Activated CD8-positive, alpha-beta memory T cell treated with anti-CD3 and anti-CD28 coated beads, Interleukin-2, amount 50 U/mL, for 1 hour (primary cell): ENCODE data around the gene NDUFAB1.
A peak's percentile ranks its signal among the peaks of the same experiment; 100 is the strongest.
"Not testable (repeated sequence)": the region's sequence is repeated elsewhere in the genome, so short reads cannot be mapped to it uniquely, and the experiment has no call there.

Experiments
- DNase-seq: peaks from one replicate; pipeline ENCODE4 v3.0.0-alpha.2; 2020; ENCODE audit errors: extremely low read depth

The NDUFAB1 gene

DNA sequence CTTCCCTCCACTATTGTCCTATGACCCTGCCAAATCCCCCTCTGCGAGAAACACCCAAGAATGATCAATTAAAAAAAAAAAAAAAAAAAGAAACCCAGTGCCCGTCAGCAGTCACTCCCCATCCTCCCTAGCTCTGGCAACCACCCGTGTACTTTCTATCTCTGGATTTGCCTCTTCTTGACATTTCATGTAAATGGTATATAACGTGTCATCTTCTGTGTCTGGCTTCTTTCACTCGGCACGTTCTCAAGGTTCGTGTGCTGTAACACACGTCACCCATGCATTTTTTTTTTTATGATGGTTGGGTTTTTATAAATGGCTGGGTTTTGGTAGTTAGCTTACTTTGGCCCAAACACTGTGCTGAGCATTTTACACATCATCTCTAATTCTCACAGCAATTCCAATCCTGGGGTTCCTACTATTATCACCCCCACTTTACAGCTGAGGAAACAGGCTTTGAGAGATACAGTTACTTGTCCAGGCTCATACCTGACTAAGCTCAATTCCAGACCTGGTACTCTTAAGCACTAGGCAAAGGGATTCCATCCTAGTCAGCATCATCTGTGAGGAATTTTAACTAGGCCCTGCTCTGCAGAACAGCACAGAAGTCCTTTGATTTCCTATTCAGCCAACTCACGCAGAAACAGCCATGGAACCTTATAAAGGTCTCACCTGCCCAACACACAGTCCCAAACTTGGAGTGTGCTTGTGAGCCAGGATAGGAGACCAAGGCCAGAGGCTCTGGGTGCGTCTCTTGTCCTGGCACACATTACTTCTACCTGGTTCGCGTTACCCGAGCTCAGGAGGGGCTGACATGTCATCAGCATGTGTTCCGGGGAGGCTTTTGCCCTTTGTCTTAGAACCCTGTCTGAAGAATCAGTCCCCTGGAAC lies 11.7 kb downstream of the NDUFAB1 start:
- DNase-seq: no peak

DNA sequence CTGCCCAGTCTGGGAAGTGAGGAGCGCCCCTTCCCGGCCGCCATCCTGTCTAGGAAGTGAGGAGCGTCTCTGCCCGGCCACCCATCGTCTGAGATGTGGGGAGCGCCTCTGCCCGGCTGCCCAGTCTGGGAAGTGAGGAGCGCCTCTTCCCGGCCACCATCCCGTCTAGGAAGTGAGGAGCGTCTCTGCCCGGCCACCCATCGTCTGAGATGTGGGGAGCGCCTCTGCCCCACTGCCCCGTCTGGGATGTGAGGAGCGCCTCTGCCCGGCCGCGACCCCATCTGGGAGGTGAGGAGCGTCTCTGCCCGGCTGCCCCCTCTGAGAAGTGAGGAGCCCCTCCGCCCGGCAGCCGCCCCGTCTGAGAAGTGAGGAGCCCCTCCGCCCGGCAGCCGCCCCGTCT lies 12.8 kb downstream of the NDUFAB1 start:
- not testable (repeated sequence) for DNase-seq

DNA sequence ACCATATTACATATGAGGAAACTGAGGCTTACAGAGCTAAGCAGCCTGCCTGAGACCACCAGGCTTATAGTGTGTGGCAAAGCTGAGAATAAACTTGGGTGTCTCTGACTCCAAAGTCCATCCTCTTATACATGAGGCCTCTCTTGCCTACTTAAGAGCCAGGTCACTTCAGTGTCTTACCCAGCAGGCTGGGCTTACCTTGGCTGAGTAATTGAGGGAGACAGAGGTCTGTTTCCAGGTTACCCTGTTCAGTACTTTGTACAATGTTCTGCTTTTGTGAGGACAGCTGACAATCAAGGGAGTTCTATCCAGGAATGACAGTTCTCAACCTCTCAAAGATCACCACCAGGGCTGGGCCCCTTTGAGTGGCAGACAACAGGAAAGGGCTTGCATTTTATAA lies 14.4 kb downstream of the NDUFAB1 start:
- DNase-seq: no peak

DNA sequence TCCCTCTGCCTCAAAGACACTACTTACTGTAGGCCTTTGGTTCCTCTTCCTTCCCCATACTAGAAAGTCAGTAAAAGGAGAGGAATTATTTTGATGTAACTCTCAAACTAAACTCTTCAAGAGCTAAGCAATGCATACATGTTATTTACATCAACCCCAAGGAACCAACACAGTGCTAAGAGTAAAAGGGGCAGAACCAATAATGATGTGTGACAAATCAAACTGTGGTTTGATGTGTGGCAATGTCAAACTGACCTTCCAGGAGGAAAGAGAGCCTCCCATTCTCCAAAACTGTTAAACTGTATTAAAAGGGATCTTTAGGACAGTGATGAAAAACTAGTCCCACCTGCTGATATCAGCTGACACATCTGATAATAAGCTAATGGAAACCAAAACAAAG lies 15.7 kb downstream of the NDUFAB1 start:
- no peak for DNase-seq

DNA sequence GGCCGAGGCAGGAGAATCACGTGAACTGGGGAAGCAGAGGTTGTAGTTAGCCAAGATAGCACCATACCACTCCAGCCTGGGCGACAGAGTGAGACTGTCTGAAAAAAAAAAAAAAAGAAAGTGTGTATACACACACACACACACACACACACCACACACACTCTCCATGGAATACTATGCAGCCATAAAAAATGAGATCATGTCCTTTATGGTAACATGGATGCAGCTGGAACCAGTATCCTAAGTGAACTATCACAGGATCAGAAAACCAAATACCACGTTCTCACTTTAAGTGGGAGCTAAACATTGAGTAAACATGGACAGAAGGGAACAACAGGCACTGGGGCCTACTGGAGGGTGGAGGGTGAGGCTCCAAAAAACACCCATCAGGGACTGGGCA lies 16.7 kb downstream of the NDUFAB1 start:
- DNase-seq: no peak

DNA sequence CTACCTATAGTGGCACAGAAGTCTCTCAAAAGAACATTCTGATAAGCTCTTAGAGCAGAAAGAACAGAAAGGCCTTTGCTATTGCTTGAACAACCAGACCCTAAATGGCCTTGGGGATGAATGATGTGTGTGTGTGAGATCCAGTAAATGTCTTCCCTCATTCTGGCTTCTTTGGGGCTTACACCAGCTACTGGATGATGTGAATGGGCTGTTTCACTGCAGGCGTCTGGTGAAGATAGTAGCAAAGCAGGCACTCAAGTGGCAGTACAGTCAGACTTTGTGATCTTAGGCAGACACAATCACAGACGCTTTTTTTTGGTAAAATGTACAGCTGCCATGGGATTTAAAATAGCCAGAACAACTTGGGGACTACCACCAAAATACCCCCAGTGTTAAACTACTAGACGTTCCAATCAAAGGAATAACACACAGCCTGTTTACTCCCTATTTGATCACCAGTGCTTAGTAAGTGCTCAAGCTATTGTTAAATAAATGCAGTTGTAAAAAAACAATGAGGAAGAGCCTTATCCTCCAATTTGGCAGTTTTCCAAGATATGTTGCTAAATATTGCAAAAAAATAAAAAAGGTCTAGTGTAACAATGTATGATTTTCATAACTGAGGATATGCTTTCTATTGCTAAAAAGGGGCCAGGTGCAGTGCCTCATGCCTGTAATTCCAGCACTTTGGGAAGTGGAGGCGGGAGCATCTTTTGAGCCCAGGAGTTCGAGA lies 17.9 kb downstream of the NDUFAB1 start:
- no peak for DNase-seq

DNA sequence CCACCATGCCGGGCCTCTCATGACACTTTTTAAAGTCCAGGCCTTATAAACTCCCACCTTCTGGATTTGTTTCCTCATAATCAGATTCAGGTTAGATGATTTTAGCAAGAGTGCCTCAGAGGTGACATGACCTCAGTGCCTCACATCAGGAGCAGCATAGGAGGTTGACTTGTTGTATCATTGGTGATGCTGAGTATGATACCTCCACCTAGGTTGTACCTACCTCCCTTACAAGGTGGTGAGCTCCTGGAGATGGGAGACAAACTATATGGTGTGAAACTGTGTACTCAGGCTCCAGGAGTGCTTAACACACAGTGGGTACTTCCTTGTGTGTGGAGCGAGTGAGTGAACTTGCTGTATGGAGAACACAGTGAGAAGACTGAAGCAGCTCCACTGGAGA lies 18.6 kb downstream of the NDUFAB1 start:
- DNase-seq: no peak

DNA sequence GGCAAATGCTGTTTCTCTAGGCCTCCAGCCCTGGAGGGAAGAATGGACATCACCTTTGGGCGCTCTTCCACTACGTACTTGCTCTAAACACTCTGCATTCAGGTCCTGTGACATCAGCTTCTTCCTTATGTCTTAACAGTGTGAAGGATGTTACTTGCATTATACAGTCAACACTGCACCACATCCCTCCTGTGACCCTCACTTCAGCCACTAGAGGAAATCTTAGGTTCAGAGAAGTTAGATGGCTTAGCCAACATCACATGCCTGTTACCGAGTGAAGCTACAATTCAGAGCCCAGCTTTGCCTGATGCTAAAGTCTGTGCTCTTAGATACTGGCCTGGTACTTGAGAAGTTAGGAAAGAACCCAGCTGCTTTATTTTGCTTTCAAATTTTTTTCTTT lies 20.3 kb downstream of the NDUFAB1 start:
- DNase-seq: no peak

DNA sequence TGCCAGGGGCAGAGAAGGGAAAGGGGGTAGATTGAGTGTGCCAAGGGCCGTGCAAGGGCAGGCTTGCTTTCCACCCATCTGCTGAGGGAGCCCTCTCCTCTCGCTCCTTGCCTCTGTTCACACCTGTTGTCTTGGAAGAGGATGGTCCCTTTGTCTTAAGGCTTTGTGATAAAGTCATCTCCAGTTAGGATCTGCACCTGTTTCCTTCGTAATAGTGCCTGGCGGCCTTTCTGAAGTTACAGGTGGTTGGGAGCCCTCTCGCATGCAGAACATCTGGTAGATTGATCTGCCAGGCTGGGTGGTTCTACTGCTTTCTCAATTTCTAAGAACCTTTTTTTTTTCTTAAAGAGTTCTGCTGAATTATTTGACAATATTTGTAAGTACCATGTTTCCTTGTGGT lies 22.3 kb downstream of the NDUFAB1 start:
- no peak for DNase-seq

DNA sequence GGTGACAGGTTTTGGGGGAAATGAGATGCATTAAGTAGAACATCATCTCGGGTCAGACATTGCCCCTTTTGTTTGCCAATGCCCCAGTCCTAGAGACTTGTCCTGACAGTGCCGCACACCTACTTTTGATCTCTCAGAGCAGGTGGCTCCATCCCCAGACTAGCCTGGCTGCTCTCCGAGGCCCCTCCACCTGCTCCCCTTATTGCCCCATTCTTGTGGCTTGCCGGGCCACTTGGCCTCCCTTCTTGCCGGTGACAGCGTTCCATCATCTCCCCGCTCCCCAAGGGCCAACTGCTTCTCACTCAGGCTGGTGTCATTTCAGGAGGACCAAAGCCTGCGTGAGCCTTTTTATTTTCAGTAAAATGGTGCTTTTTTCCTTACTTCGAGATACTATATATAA lies 23.7 kb downstream of the NDUFAB1 start:
- DNase-seq: no peak

DNA sequence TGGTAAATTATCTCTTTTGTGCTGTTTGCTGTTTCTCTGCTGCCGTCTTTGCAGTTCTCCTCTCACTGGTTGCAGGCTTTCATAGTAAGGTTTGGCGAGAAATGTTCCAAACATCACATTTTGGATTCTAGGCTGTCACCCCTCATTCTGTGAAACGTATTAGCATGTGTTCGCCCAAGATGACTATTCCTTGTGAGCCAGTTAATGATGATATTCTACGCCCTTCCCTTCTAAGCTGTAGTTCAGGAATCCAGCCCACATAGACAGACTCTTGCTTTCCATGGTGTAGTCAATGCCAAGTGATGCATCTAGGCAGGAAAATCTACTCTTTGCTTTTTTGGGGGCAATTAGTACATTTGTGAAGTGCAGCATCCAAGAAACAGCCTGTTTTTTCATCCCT lies 24.2 kb downstream of the NDUFAB1 start:
- no peak for DNase-seq

DNA sequence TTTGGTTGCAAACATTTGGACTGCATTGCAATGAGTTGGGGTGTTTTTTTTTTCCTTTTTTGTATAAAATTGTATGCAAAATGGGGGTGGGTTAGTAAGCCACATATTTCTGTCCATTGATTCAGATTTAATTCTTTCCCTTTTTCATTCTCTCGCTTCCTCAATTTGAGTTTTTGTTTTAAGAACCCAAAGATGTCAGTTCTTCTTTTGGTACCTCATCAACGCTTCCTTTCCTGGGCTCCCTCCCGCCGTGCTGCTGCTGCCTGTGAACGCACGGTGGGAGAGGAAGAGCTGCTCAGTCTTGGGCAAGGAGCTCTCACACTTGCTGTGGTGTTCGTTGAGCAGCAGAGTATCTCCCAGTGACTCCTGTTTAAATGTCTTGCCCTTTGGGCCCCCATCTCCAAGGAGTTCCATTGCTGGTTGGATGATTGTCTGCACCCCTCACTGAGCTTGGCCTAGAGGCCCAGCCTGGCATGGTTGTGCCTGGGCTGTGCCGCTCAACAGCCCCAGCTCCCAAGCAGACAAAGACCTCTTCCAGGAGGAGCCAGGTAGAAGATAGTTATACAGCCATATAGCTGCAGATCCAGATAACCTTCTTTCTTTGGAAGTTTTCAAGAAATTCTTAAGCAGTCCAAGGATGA lies 25.0 kb downstream of the NDUFAB1 start:
- no peak for DNase-seq

DNA sequence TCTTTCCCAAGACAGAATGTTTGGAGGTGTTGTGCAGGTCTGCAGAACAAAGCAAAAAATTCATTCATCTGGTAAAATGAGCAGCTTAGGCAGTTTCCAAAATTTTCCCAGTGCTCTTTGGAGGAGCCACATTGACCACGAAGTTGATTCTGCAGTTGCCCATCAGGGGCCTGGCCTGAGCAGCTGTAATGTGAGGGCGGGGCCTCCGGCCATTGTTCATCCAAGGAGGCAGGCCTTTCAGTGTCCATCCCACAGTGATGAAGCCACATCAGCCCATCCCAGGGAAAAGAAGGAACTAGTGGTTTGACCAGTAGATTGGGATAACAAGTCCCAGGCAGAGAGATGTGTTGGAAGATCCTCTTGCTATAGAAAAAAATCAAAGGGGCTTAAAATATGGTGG lies 28.5 kb downstream of the NDUFAB1 start:
- DNase-seq: no peak

DNA sequence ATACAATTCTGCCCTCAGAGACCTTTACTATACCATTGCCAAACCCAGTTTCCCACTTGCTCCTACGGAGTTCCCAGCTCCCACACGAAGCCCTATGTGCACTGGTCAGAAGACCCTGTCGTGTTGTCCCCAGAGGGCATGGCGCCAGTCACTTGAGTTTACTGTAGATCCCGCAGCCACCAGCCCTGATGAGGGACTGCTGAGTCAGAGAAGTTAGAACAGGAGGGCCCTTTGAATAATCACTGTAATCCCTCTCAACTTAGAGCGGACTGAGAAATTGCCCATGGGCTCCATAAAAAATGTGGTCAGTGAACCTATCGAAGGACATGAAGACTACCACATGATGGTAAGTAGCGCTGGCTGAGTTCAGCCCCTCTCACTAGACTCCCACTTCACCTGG lies 29.4 kb downstream of the NDUFAB1 start:
- DNase-seq: no peak

DNA sequence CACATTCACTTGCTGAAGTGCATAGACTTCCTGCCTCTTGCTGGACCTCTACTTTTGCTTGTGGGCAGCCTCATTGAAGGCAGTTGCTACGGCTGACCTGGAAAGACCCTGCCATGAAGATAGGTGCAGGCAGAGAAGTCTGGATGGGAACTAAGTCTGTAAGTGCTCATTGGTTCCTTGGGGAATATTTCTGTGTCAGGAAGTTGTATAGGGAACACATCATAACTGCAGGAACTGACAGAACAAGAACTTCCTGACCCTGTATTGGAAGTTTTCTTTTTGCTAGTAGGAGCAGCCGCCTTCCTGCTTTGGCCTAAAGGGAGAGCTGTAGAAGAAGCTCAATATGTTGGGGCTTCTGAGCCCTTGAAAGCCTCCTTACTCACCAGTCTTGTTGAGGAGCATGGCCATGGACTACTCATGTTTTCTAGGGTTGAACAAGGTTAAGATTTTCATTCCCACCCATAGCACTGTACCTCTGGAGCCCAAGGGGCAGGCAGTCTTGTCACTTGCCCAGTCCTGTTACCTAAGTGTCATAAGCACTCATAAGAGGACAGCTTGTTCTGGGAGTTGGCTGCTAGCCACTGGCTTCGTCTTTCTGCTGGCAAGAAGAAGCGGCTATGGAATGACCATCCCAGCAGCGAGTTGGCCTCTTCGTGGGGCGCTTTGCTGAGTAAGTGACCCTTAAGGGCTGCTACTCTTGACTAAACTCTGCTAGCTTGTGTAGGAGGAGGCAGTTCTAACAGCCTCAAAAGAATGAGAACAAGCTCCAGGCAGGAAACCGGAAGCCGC lies 31.3 kb downstream of the NDUFAB1 start:
- DNase-seq: no peak

DNA sequence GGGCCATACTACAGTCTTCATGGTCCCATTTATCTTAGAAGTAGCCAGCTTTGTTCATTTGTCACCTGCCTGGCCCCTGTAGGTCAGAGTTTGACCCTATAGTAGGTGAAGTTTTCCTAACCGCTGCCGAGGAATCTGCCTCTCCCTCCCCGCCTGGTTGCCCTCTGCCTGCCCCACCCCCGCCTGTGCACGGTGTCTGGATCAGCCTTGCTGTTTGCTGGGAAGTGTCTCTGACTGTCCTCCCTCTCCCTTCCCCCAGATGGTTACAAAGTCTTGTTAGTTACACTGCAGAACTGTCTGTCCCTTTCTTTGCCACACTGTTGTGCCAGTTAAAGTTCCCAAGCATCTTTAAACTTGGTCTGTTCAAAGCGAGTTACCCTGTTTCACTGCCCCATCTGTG lies 32.9 kb downstream of the NDUFAB1 start:
- no peak for DNase-seq

DNA sequence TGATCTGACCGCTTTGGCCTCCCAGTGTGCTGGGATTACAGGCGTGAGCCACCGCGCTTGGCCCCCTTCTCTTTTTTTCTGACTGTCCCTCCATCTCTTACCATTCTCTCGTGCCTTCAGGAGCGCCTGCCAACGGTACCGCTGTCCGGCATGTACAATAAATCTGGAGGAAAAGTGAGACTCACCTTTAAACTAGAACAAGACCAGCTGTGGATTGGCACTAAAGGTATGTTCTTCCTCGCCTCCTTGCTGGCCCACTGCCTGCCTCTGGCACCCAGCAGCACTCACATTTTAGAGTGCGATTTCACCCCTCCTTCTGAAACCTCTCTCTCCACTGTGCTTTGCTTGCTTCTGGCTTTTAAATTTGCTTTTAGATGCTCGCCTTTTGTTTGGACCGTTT lies 33.6 kb downstream of the NDUFAB1 start:
- no peak for DNase-seq

DNA sequence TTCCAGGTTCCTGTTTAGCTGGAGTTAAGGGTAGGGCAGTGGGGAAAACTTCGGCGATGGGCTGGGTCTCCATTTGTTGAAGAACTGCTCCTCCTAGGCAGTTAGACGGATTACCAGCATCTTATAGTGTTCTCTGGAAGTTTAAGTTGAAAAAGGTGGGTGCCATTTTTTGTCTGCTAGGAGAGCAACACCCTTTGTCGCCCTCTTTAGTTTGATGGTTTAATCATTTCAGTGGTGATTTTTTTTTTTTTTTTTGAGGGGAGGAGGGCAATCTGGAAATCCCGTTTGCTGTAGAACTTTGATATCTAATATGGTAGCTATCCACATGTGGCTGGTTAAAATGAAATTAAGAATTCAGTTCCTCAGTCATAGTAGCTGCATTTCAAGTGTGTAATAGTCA lies 34.5 kb downstream of the NDUFAB1 start:
- no peak for DNase-seq

DNA sequence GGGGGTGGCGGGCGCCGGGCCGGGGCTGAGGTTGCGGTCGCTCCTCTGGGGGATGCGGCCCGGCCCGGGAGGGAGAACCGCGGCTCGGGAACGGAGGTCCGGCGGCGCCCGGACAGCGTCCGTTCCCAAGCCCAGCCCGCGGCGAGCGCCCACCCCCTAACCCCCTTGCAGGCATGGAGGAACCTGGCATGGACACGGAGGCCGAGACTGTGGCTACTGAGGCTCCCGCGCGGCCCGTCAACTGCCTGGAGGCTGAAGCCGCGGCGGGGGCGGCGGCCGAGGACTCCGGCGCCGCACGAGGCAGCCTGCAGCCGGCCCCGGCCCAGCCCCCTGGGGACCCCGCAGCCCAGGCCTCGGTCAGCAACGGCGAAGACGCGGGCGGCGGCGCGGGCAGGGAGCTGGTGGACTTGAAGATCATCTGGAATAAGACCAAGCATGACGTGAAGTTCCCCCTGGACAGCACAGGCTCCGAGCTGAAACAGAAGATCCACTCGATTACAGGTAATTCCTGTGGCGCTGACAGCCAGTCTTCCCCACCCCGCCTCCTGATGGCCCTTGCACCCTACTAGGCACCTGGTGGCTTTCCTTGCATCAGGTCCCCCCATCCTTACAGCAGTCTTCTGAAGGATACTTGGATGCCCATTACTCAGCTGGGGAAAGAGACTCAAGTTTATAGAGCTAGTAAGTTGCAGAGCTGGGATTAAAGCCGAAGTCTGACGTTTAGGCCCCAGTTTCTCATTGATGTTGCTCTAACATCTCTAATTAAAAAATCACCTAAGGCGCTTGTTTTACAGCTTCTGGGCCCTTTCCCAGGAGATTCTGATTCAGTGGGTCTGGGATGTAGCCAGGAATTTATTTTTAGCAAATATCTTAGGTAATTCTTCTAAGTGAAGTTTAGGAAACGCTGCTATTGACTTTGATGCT lies 38.1 kb downstream of the NDUFAB1 start:
- DNase-seq: no peak

DNA sequence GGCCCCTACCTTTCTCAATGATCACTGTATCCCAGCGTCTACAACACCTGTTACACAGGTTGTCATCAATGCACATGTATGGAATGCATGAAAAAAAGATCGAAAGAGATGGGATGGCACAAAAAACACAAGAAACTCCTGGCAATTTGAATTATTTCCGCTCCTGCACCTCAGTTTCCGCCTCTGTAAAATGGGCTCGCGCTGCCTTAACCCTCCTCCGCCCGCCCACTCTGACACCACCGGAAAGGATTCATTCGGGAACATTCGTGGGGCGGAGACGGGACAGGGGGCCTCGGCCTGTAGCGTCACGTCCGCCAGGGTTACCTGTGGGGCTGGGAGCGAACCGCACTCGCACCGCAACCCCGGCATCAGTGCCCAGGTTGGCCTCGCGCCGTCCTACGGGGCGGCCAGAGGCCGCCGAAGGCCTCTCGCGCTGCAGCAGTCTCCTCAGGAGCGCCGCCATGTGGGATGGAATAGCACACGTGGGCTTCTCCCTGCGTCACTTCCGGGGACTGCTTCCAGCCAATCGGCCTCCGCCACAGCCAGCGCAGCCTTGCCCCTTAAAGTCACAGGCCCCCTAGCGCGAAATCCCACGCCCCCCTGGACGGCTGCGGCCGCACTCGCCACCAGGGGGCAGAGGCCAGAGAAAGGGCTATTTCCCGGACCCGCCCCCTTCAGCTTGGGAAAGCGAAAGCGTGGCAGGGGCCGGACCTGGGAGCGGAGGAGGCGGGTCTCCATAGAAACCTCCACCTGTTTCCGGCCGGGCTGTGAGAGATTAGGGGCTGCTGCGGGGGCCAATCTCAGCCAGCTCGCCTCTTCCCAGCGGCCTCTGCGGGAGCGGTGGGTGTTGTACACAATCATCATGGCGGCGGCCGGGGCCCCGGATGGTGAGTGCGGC lies 39.0 kb downstream of the NDUFAB1 start, which contains the start of the genes EARS2 and UBFD1:
Gene EARS2, minus strand, starts transcription at position 470 of the 898 bp plus-strand sequence. Its CDS starts 7 bp downstream, at position 463.
Gene UBFD1, plus strand, starts transcription at position 847 of the 898 bp plus-strand sequence. Its CDS starts 16 bp downstream, at position 863.
- peak; percentile 87 for DNase-seq
